ENCODE measurements around the gene MAP4. TPM values are rescaled to one million over a fixed set of nuclear protein-coding genes. Genes with fewer than 3 reads are reported as not detected.
A peak's percentile ranks its signal among the peaks of the same experiment; 100 is the strongest.

Gene MAP4
- total and polyA plus RNA-seq, 2 of the 13 experiments (the other 11 are each of a cell fraction or from before 2014, with no cell fraction given): 33.1 to 38.7 TPM

DNA sequence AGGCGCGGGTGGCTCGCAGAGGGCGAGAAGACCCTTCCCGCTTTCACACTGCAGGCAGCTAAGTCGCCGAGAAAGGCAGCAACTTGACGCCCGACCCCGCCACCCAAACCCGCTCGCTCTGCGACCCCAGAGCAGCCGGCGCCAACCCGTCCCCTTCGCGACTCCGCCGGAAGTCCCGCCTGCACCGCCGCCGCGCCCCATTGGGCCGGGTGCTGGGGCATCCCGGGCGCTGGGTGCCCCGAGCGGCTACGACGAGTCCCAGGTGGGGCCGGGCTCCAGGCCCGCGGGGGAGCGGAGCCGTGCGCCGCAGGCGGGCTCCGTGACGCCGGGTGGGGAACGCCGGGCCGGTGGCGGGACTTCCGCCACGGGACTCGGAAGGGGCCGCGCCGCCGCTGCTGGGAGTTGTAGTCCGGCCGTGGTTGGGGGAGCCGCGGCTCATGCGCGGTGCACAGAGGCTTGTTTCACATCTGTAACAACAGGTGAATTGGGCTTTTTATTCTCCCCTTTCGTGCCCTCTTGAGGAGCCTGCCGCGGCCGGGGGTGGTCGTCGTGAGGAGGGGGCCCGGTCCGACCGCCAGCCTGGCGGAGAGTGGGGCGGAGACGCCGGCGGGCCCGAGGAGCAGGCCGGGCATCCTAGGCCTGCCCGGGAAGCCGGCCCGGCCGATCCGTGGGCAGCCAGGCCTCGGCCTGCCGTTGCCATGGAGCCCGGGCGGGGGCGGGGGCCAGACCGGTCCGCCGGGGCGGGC is 213.3 kb downstream of the MAP4 start, which contains the start of gene DHX30 (continued):
- TF ChIP-seq MXI1 (IDR thresholded peaks at IDR 0.05; ENCODE audit: borderline replicate concordance, low read depth, low read length) (peak; percentile 39; the same call in 1 of the 3 replicates), KAT8 (CRISPR knock-in tag; IDR thresholded peaks at IDR 0.05) (peak; percentile 36; the same call in 1 of the 2 replicates), ZNF619 (CRISPR knock-in tag; IDR thresholded peaks at IDR 0.05) (no peak), ZNF138 (CRISPR knock-in tag; IDR thresholded peaks at IDR 0.05; ENCODE audit: low read depth) (no peak), REL (CRISPR knock-in tag; conservative IDR thresholded peaks at IDR 0.05) (no peak), MED8 (CRISPR knock-in tag; IDR thresholded peaks at IDR 0.05; ENCODE audit: insufficient replicate concordance) (no peak), YEATS2 (CRISPR knock-in tag; IDR thresholded peaks at IDR 0.05; ENCODE audit: borderline replicate concordance) (no peak), RAD21 (CRISPR knock-in tag; IDR thresholded peaks at IDR 0.05) (peak; percentile 34), HNF4A (CRISPR knock-in tag; IDR thresholded peaks at IDR 0.05) (no peak), NFKB2 (CRISPR knock-in tag; IDR thresholded peaks at IDR 0.05; ENCODE audit: borderline replicate concordance) (no peak), TAF15 (IDR thresholded peaks at IDR 0.05; ENCODE audit: low read depth, low read length, poor library complexity, severe bottlenecking) (no peak), RFX1 (IDR thresholded peaks at IDR 0.05) (peak; percentile 76; the same call in 1 of the 2 replicates), RAD51 (IDR thresholded peaks at IDR 0.05; ENCODE audit: borderline replicate concordance) (no peak), ZNF563 (CRISPR knock-in tag; IDR thresholded peaks at IDR 0.05) (peak; percentile 41), SMARCE1 (IDR thresholded peaks at IDR 0.05; ENCODE audit: borderline replicate concordance) (no peak), ZFP1 (CRISPR knock-in tag; IDR thresholded peaks at IDR 0.05) (no peak), SMAD3 (CRISPR knock-in tag; IDR thresholded peaks at IDR 0.05) (no peak), NFE2L2 (IDR thresholded peaks at IDR 0.05; ENCODE audit: low read length) (no peak), DNMT1 (CRISPR knock-in tag; IDR thresholded peaks at IDR 0.05) (peak; percentile 83; the same call in 1 of the 2 replicates), ZNF674 (CRISPR knock-in tag; IDR thresholded peaks at IDR 0.05; ENCODE audit: low read depth) (0 out of 2 replicates have a peak, but pooled peaks have one; percentile 64), ZBTB38 (CRISPR knock-in tag; IDR thresholded peaks at IDR 0.05) (no peak), ZNF7 (CRISPR knock-in tag; IDR thresholded peaks at IDR 0.05) (no peak), ZBTB7A (CRISPR knock-in tag; IDR thresholded peaks at IDR 0.05) (no peak), GLI4 (CRISPR knock-in tag; IDR thresholded peaks at IDR 0.05; ENCODE audit: borderline replicate concordance) (no peak), ZNF282 (IDR thresholded peaks at IDR 0.05; ENCODE audit: partially characterized antibody) (no peak), HES4 (CRISPR knock-in tag; IDR thresholded peaks at IDR 0.05; ENCODE audit: borderline replicate concordance) (peak; percentile 83)
- TF ChIP-seq, protein P1, sequence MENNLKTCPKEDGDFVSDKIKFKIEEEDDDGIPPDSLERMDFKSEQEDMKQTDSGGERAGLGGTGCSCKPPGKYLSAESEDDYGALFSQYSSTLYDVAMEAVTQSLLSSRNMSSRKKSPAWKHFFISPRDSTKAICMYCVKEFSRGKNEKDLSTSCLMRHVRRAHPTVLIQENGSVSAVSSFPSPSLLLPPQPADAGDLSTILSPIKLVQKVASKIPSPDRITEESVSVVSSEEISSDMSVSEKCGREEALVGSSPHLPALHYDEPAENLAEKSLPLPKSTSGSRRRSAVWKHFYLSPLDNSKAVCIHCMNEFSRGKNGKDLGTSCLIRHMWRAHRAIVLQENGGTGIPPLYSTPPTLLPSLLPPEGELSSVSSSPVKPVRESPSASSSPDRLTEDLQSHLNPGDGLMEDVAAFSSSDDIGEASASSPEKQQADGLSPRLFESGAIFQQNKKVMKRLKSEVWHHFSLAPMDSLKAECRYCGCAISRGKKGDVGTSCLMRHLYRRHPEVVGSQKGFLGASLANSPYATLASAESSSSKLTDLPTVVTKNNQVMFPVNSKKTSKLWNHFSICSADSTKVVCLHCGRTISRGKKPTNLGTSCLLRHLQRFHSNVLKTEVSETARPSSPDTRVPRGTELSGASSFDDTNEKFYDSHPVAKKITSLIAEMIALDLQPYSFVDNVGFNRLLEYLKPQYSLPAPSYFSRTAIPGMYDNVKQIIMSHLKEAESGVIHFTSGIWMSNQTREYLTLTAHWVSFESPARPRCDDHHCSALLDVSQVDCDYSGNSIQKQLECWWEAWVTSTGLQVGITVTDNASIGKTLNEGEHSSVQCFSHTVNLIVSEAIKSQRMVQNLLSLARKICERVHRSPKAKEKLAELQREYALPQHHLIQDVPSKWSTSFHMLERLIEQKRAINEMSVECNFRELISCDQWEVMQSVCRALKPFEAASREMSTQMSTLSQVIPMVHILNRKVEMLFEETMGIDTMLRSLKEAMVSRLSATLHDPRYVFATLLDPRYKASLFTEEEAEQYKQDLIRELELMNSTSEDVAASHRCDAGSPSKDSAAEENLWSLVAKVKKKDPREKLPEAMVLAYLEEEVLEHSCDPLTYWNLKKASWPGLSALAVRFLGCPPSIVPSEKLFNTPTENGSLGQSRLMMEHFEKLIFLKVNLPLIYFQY (CRISPR knock-in tag; IDR thresholded peaks at IDR 0.05; ENCODE audit: borderline replicate concordance): peak; percentile 63; the same call in 1 of the 2 replicates
- TF ChIP-seq, protein P2, sequence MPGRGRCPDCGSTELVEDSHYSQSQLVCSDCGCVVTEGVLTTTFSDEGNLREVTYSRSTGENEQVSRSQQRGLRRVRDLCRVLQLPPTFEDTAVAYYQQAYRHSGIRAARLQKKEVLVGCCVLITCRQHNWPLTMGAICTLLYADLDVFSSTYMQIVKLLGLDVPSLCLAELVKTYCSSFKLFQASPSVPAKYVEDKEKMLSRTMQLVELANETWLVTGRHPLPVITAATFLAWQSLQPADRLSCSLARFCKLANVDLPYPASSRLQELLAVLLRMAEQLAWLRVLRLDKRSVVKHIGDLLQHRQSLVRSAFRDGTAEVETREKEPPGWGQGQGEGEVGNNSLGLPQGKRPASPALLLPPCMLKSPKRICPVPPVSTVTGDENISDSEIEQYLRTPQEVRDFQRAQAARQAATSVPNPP (CRISPR knock-in tag; IDR thresholded peaks at IDR 0.05): no peak
